ENCODE measurements around the gene CHPT1. TPM values are rescaled to one million over a fixed set of nuclear protein-coding genes. Genes with fewer than 3 reads are reported as not detected.

Gene CHPT1
- total and polyA plus RNA-seq, 9 of the 15 experiments (the other 6 are each of a cell fraction or from before 2014, with no cell fraction given): 15.3 to 210 (median 91.9) TPM

- TF ChIP-seq DMBX1 (CRISPR knock-in tag; IDR thresholded peaks at IDR 0.05; ENCODE audit: borderline replicate concordance) (peak; percentile 55; the same call in 1 of the 2 replicates), ZEB2 (IDR thresholded peaks at IDR 0.05) (peak; percentile 67; the same call in 1 of the 2 replicates), RBM34 (IDR thresholded peaks at IDR 0.05; ENCODE audit: borderline replicate concordance, insufficient read depth, low read length) (no peak), TBL1XR1 (IDR thresholded peaks at IDR 0.05; ENCODE audit: low read length in 2 of 2) (peak in 1 of 2 experiments; percentile 86; a peak in 2 of 4 replicates), E2F4 (CRISPR knock-in tag; IDR thresholded peaks at IDR 0.05; ENCODE audit: low read depth) (no peak), TCFL5 (CRISPR knock-in tag; conservative IDR thresholded peaks at IDR 0.05) (no peak), ETS1 (conservative IDR thresholded peaks at IDR 0.05; ENCODE audit: control insufficient read depth, low read depth, low read length) (0 out of 2 replicates have a peak, but pooled peaks have one; percentile 64), CHCHD3 (CRISPR knock-in tag; IDR thresholded peaks at IDR 0.05) (no peak), GATAD2B (IDR thresholded peaks at IDR 0.05; ENCODE audit: borderline replicate concordance) (peak; percentile 86), SNIP1 (IDR thresholded peaks at IDR 0.05; ENCODE audit: low read depth) (no peak), ZNF76 (CRISPR knock-in tag; IDR thresholded peaks at IDR 0.05; ENCODE audit: borderline replicate concordance) (no peak), JUN (IDR thresholded peaks at IDR 0.05; ENCODE audit: borderline replicate concordance, low read depth, low read length) (no peak), JUN (CRISPR knock-in tag; IDR thresholded peaks at IDR 0.05; ENCODE audit: borderline replicate concordance) (no peak; the same call in 1 of the 2 replicates), TRIM25 (IDR thresholded peaks at IDR 0.05; ENCODE audit: borderline replicate concordance) (no peak), IRF9 (tag; IDR thresholded peaks at IDR 0.05) (peak; percentile 71; the same call in 1 of the 2 replicates), MAFG (tag; conservative IDR thresholded peaks at IDR 0.05) (no peak), CC2D1A (IDR thresholded peaks at IDR 0.05) (peak; percentile 76; the same call in 1 of the 2 replicates), MAFK (IDR thresholded peaks at IDR 0.05; ENCODE audit: low read length) (no peak), DLX4 (CRISPR knock-in tag; IDR thresholded peaks at IDR 0.05) (no peak), BACH1 (tag; IDR thresholded peaks at IDR 0.05) (no peak), MAZ (CRISPR knock-in tag; conservative IDR thresholded peaks at IDR 0.05 in 1 of 2, IDR thresholded peaks at IDR 0.05 in 1 of 2) (peak in 1 of 2 experiments; percentile 62; a peak in 3 of 4 replicates), HMG20B (CRISPR knock-in tag; IDR thresholded peaks at IDR 0.05) (no peak)
Observed at GRCh38 chr12:101696251-101697196, 916 bp upstream of the CHPT1 start (continued).

All from K562 (cell line).